Measurements from ENCODE around the gene RBM6.

DNA sequence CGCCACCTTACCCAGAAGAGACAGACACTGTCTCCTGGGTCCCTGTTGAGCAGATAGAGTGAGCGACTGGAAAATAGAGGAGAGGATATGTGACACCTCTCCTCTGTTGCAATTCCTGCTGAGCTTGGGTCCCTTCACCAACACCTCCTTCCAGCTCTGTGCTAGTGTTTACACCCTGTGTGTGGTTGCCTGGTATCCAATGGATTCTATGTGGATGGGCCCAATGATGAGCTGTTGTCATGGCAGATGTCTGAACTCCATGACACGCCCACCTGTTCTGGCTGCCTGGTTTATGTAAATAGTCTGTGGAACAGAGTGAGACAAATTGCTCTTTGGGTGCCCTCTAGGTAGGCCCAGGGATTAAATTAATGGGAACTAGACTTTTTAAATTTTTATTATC lies 172.5 kb downstream of the RBM6 start:
- TF ChIP-seq, protein P1, sequence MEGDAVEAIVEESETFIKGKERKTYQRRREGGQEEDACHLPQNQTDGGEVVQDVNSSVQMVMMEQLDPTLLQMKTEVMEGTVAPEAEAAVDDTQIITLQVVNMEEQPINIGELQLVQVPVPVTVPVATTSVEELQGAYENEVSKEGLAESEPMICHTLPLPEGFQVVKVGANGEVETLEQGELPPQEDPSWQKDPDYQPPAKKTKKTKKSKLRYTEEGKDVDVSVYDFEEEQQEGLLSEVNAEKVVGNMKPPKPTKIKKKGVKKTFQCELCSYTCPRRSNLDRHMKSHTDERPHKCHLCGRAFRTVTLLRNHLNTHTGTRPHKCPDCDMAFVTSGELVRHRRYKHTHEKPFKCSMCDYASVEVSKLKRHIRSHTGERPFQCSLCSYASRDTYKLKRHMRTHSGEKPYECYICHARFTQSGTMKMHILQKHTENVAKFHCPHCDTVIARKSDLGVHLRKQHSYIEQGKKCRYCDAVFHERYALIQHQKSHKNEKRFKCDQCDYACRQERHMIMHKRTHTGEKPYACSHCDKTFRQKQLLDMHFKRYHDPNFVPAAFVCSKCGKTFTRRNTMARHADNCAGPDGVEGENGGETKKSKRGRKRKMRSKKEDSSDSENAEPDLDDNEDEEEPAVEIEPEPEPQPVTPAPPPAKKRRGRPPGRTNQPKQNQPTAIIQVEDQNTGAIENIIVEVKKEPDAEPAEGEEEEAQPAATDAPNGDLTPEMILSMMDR (IDR thresholded peaks at IDR 0.05): no peak
- TF ChIP-seq POLR2A (IDR thresholded peaks at IDR 0.05) (no peak), POLR2AphosphoS5 (IDR thresholded peaks at IDR 0.05; ENCODE audit: insufficient read depth in 1 of 2, low read depth in 1 of 2) (no peak)

Measured in vagina (tissue), 2 donors.